Liver (tissue), 9 donors: ENCODE results near the gene COL15A1. TPM values are rescaled to one million over a fixed set of nuclear protein-coding genes. Genes with fewer than 3 reads are reported as not detected.

Experiments
- DNase-seq: peaks from one replicate; pipeline ENCODE4 v3.0.0-alpha.2; 2017; ENCODE audit warnings: low spot score
- H3K27ac ChIP-seq, 2 donors: one replicate each; pipeline ENCODE4 v1.7.0; 2013; ENCODE audit warnings: inconsistent platforms in 2 of 2, low read length in 2 of 2, control low read depth in 1 of 2, low read depth in 1 of 2, mild to moderate bottlenecking in 1 of 2
- H3K27me3 ChIP-seq, 4 donors: one replicate each; pipeline versions ENCODE4 v1.6.1 to v1.7.0; 2013; ENCODE audit warnings: low read length in 3 of 4, inconsistent platforms in 1 of 4, mild to moderate bottlenecking in 1 of 4, moderate library complexity in 1 of 4; ENCODE audit not compliant: control insufficient read depth in 4 of 4, insufficient read depth in 4 of 4
- H3K36me3 ChIP-seq, 4 donors: one replicate each; pipeline versions ENCODE4 v1.6.1 to v1.7.0; 2013; ENCODE audit warnings: low read length in 3 of 4, mild to moderate bottlenecking in 3 of 4, low read depth in 1 of 4, moderate library complexity in 1 of 4; ENCODE audit not compliant: control insufficient read depth in 4 of 4, insufficient read depth in 3 of 4
- H3K4me1 ChIP-seq, 4 donors: one replicate each; pipeline versions ENCODE4 v1.6.1 to v1.7.0; 2013; ENCODE audit warnings: low read length in 3 of 4, mild to moderate bottlenecking in 3 of 4, moderate library complexity in 1 of 4; ENCODE audit not compliant: control insufficient read depth in 4 of 4, insufficient read depth in 4 of 4
- H3K4me3 ChIP-seq, 3 donors: one replicate each; pipeline versions ENCODE4 v1.6.1 to v1.7.0; 2013; ENCODE audit warnings: low read length in 3 of 3, control low read depth in 1 of 3, low read depth in 1 of 3, mild to moderate bottlenecking in 1 of 3
- H3K9ac ChIP-seq, 2 donors: one replicate each; pipeline ENCODE4 v1.7.0; 2013; ENCODE audit warnings: low read length in 2 of 2, mild to moderate bottlenecking in 2 of 2, moderate library complexity in 2 of 2, control low read depth in 1 of 2, low read depth in 1 of 2
- H3K9me3 ChIP-seq, 4 donors: one replicate each; pipeline versions ENCODE4 v1.6.1 to v1.7.0; 2013; ENCODE audit warnings: low read length in 3 of 4; ENCODE audit not compliant: control insufficient read depth in 4 of 4
- ATF3 ChIP-seq: IDR thresholded peaks from 2 replicates; pipeline ENCODE4 v1.6.1; 2016; ENCODE audit warnings: antibody characterized with exemption
- CTCF ChIP-seq: fragments of 150-350 bp; IDR thresholded peaks from 2 replicates; pipeline ENCODE4 v1.5.1; 2017; ENCODE audit warnings: improper control_type of control experiment, low read depth, low read length; ENCODE audit not compliant: missing input control
- FOXA1 ChIP-seq: IDR thresholded peaks from 2 replicates; pipeline ENCODE4 v1.6.1; 2016; ENCODE audit warnings: antibody characterized with exemption
- FOXA2 ChIP-seq: IDR thresholded peaks from 2 replicates; pipeline ENCODE4 v1.6.1; 2016; ENCODE audit warnings: antibody characterized with exemption
- GABPA ChIP-seq, 2 donors: IDR thresholded peaks in 1 of 2; conservative IDR thresholded peaks in 1 of 2; 2 replicates each; pipeline ENCODE4 v1.6.1; 2016; ENCODE audit warnings: antibody characterized with exemption in 2 of 2, mild to moderate bottlenecking in 1 of 2, moderate library complexity in 1 of 2
- HNF4A ChIP-seq, 2 donors: conservative IDR thresholded peaks; 2 replicates each; pipeline ENCODE4 v1.6.1; 2016; ENCODE audit warnings: antibody characterized with exemption in 2 of 2, mild to moderate bottlenecking in 2 of 2
- HNF4G ChIP-seq: IDR thresholded peaks from 2 replicates; pipeline ENCODE4 v1.6.1; 2016; ENCODE audit warnings: antibody characterized with exemption
- JUND ChIP-seq, 2 donors: IDR thresholded peaks; 2 replicates each; pipeline ENCODE4 v1.6.1; 2016; ENCODE audit warnings: antibody characterized with exemption in 2 of 2
- NR2F2 ChIP-seq: IDR thresholded peaks from 2 replicates; pipeline ENCODE4 v1.6.1; 2016; ENCODE audit warnings: antibody characterized with exemption
- RAD21 ChIP-seq, 2 donors: IDR thresholded peaks; 2 replicates each; pipeline ENCODE4 v1.6.1; 2016; ENCODE audit warnings: antibody characterized with exemption in 2 of 2, mild to moderate bottlenecking in 2 of 2
- RXRA ChIP-seq, 2 donors: IDR thresholded peaks; 2 replicates each; pipeline ENCODE4 v1.6.1; 2017 to 2018; ENCODE audit warnings: antibody characterized with exemption in 2 of 2, mild to moderate bottlenecking in 1 of 2
- SP1 ChIP-seq: IDR thresholded peaks from 2 replicates; pipeline ENCODE4 v1.6.1; 2018; ENCODE audit warnings: antibody characterized with exemption, mild to moderate bottlenecking
- TAF1 ChIP-seq: conservative IDR thresholded peaks from 2 replicates; pipeline ENCODE4 v1.6.1; 2016; ENCODE audit warnings: antibody characterized with exemption, mild to moderate bottlenecking
- YY1 ChIP-seq: IDR thresholded peaks from 2 replicates; pipeline ENCODE4 v1.6.1; 2016; ENCODE audit warnings: antibody characterized with exemption, mild to moderate bottlenecking
- ZBTB33 ChIP-seq: IDR thresholded peaks from 2 replicates; pipeline ENCODE4 v1.6.1; 2016; ENCODE audit warnings: antibody characterized with exemption
- WGBS: extraction: QIAGEN DNeasy Blood & Tissue Kit; methylation state at CpG from one replicate; pipeline ENCODE4 v1.1.7; 2013; 5-methylcytosine and 5-hydroxymethylcytosine counted together
- polyA plus RNA-seq, 2 donors: library from polyadenylated mRNA; stranded (reverse) in 1 of 2; unstranded in 1 of 2; fragments of 200-250 nt in 1 of 2; fragments of >200 nt in 1 of 2; fragmentation: Nextera tagmentation in 1 of 2; extraction: Ambion mirVana in 1 of 2; gene quantifications; one replicate each; pipeline versions ENCODE4 v1.2.1 to v1.2.3, GENCODE V29; 2013 to 2015
- total RNA-seq, 2 donors: library from RNA; depleted of rRNA; stranded (reverse); fragments of >200 nt; gene quantifications; one replicate each; pipeline ENCODE4 v1.2.3, GENCODE V29; 2014
- donor health status: healthy.
- donor health status: healthy.
- donor health status: healthy.
- donor health status: healthy.
- donor health status: healthy.

Gene COL15A1
- total and polyA plus RNA-seq, 4 donors = 0.10 to 0.42 (median 0.24) TPM

- TF ChIP-seq ZBTB33 (no peak), HNF4G (no peak)
Observed at GRCh38 chr9:99051406-99051805, 107.7 kb downstream of the COL15A1 start (continued).

- TF ChIP-seq TAF1 (no peak), CTCF (no peak), SP1 (no peak), JUND (IDR thresholded peaks at IDR 0.05) (no peak)
- no peaks in the 10 kb centered on the region for H3K4me1 ChIP-seq
- no peak overlapping the region for H3K27ac ChIP-seq
- no peaks in the 10 kb centered on the region for H3K9me3 ChIP-seq
- no peaks in the 10 kb centered on the region for H3K36me3 ChIP-seq
- no peak overlapping the region for H3K4me3 ChIP-seq
- DNase-seq = no peak
- WGBS = 65% methylated on average over 4 of the region's 4 CpGs
- H3K9ac ChIP-seq = no peak overlapping the region
- no peaks in the 10 kb centered on the region for H3K27me3 ChIP-seq
Observed at GRCh38 chr9:99051851-99052250, 108.1 kb downstream of the COL15A1 start.

GRCh38 chr9:99052815-99053715 lies 109.4 kb downstream of the COL15A1 start:
- Histone ChIP-seq H3K4me3 (no peak overlapping the region), H3K4me1 (no peaks in the 10 kb centered on the region), H3K27ac (no peak overlapping the region), H3K9me3 (no peaks in the 10 kb centered on the region), H3K9ac (no peak overlapping the region), H3K36me3 (no peaks in the 10 kb centered on the region), H3K27me3 (no peaks in the 10 kb centered on the region)
- no peak for DNase-seq
- TF ChIP-seq JUND (IDR thresholded peaks at IDR 0.05) (no peak), TAF1 (no peak), HNF4G (no peak), HNF4A (conservative IDR thresholded peaks at IDR 0.05) (no peak), NR2F2 (no peak), ATF3 (no peak)
- 84% methylated on average over 10 of the region's 10 CpGs for WGBS

GRCh38 chr9:99054581-99054980 lies 110.9 kb downstream of the COL15A1 start:
- Histone ChIP-seq H3K4me1 (no peaks in the 10 kb centered on the region), H3K27ac (no peak overlapping the region), H3K9me3 (no peaks in the 10 kb centered on the region), H3K27me3 (no peaks in the 10 kb centered on the region), H3K4me3 (no peak overlapping the region), H3K9ac (no peak overlapping the region), H3K36me3 (no peaks in the 10 kb centered on the region)
- DNase-seq = no peak
- 97% methylated on average over 2 of the region's 2 CpGs for WGBS
- TF ChIP-seq HNF4G = no peak
- no peak for TF ChIP-seq FOXA2
- TF ChIP-seq NR2F2 = no peak
- no peak for TF ChIP-seq FOXA1
- no peak for TF ChIP-seq GABPA (IDR thresholded peaks at IDR 0.05 in 1 of 2, conservative IDR thresholded peaks at IDR 0.05 in 1 of 2)
- no peak for TF ChIP-seq ZBTB33
- no peak for TF ChIP-seq CTCF
- TF ChIP-seq RAD21 (IDR thresholded peaks at IDR 0.05) = no peak
- no peak for TF ChIP-seq RXRA (IDR thresholded peaks at IDR 0.05)
- TF ChIP-seq YY1 = no peak
- no peak for TF ChIP-seq HNF4A (conservative IDR thresholded peaks at IDR 0.05)
- TF ChIP-seq SP1 = no peak
